ENCODE data around the gene ARHGAP42.

DNA sequence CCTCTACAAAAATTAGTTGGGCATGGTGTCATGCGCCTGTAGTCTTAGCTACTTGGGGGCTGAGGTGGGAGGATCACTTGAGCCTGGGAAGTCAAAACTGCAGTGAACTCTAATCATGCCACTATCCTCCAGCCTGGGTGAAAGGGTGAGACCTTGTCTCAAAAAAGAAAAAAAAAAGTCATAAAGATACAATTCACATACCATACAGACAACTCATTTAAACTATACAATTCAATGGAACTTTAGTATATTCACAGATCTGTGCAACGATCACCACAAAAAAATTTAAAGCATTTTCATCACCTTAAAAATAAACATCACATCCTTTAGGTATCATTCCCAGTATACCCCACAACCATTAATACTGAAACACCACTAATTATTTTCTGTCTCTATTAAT, 241.3 kb downstream of the ARHGAP42 start:
- no peak for TF ChIP-seq POLR2A (IDR thresholded peaks at IDR 0.05)
- TF ChIP-seq, protein P1, sequence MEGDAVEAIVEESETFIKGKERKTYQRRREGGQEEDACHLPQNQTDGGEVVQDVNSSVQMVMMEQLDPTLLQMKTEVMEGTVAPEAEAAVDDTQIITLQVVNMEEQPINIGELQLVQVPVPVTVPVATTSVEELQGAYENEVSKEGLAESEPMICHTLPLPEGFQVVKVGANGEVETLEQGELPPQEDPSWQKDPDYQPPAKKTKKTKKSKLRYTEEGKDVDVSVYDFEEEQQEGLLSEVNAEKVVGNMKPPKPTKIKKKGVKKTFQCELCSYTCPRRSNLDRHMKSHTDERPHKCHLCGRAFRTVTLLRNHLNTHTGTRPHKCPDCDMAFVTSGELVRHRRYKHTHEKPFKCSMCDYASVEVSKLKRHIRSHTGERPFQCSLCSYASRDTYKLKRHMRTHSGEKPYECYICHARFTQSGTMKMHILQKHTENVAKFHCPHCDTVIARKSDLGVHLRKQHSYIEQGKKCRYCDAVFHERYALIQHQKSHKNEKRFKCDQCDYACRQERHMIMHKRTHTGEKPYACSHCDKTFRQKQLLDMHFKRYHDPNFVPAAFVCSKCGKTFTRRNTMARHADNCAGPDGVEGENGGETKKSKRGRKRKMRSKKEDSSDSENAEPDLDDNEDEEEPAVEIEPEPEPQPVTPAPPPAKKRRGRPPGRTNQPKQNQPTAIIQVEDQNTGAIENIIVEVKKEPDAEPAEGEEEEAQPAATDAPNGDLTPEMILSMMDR (IDR thresholded peaks at IDR 0.05): no peak

Data from stomach (tissue), 4 donors.